NCI-H2107 treated with DMSO at 0.1 percent for 48 hours (cell line): ENCODE data around the gene ZNF76.
"Not testable (repeated sequence)": the region's sequence is repeated elsewhere in the genome, so short reads cannot be mapped to it uniquely, and the experiment has no call there.

Experiments used
- DNase-seq: peaks from one replicate; lab custom pipeline; 2025; ENCODE audit not compliant: unreplicated experiment; lab: John Stamatoyannopoulos, UW

Gene ZNF76

DNA sequence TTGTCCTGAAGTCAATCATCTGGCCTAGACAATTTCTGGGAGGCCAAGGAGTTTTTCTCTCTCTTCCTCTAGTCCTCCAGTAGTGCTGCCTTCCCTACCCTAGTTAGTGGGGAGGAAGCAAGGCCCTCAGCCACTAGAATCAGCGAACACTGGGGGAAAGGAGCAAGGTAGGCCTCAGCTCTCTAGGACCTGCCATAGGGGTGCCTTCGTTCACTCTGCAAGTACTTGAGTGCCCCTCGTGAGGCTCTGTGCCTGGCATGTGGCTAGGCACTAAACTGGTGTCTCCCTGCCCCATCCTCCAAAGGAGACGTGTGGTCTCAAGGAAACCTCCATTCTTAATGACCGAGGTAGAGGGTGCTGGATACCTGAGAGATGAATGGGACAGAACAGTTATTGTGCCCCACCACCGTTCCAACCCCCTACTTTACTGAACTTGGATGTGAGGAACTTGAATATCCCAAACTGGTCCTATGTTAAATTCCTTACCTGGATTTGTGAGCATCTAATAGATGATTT is 39.1 kb downstream of the ZNF76 start:
- no peak for DNase-seq

DNA sequence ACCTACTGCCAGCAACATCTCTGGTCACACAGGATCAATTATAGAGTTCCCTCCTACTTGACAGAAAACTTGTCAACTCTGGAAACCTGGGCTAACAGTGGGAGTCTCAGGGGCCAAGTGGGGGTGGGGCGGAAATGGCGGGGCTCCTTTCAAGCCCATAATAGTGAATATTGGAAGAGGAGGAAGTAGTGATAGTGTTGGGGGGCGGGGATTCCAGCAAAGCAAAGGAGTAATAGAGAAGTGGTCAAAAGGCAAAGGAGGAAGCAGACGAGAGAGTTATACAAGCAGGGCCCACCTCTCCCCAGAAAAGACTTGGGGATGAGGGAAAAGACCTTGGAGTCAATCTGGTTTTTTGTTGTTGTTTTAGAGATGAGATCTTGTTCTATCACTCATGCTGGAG is 40.1 kb downstream of the ZNF76 start:
- DNase-seq: no peak

DNA sequence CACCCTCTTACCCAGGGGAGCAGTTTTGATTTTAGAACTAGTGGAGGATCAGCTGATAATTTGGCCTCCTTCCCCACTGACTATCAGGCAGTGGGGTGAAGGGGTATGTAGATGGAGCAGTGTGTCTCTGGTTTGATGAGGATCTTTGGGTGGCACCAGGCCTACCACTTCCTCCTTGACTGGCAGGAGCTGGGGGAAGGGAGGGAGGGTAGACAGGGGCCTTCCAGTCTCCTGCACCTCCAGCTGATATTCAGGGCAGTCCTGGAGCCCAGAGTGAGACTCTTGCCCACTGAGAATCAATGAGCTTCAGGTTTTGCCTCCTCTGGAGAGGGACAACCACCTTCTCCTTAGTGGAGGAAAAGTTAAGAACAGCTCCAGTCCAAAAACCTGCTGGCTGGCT is 41.3 kb downstream of the ZNF76 start:
- no peak for DNase-seq

DNA sequence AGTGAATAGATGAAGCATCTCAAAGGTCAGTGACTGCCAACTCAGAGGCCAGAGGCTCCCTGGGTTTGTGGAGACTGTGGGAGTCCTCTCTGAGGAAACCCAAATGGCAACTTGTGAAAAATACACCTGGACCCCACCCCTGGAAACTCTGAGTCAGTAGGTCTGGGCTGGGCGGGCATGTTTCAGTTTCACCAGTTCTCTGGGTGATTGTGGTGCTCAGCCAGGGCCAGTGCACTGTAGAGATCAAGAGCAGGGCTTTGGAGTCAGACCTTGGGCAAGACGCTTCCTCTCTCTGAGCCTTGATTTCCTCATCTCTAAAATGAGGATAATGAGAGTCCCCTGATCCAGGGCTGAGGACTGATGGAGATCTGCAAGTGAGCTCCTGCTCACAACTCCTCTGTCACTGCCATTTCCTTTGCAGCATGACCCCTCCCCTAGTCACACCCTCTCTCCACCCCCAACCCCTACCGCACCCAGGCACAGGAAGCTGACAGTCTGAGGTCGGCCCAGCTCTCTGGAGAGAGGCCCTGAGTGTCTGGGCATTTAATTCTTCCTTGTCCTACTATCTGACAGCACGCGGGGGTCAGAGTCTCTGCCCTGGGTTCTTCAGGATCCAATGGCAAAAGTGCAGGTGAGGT is 43.2 kb downstream of the ZNF76 start:
- DNase-seq: no peak

DNA sequence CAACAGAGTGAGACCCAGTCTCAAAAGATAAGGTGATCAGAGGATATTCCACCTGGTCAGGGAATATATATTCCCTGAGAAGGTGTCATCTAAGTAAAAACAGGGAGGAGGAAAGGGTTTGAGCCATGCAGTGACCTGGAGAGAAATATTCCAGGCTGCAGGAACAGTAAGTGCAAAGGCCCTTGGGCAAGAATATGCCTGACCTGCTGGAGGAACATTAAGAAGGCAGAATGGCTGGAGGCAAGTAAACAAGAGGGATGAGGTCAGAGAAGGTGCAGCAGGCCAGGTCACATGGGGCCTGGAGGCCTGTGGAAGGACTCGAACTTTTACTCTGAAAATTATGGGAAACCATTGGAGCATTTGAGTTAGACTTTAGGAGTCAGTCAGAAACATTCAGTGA is 44.8 kb downstream of the ZNF76 start:
- no peak for DNase-seq

DNA sequence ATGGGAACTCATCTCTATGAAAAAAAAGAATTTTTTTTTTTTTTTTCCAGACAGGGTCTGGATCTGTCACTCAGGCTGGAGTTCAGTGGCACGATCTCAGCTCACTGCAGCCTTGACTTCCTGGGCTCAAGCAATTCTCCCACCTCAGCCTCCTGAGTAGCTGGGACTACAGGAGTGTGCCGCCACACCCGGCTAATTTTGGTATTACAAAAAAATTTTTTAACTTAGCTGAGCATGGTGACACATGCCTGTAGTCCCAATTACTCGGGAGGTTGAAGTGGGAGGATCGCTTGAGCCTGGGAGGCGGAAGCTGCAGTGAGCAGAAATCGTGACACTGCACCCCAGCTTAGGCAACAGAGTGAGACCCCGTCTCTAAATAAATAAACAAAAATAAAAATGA is 45.6 kb downstream of the ZNF76 start:
- no peak for DNase-seq

DNA sequence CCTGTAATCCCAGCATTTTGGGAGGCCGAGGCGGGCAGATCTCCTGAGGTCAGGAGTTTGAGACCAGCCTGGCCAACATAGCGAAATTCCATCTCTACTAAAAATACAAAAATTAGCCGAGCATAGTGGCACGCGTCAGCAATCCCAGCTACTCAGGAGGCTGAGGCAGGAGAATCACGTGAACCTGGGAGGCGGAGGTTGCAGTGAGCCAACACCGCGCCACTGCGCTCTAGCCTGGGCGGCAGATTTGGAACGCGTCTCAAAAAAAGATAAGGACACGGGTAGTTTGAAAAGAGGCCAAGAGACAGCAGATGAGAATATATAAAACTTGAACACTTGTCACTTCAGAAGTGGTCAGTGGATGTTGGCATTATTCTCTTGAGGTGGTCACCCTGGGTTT is 47.6 kb downstream of the ZNF76 start:
- DNase-seq: not testable (repeated sequence)

DNA sequence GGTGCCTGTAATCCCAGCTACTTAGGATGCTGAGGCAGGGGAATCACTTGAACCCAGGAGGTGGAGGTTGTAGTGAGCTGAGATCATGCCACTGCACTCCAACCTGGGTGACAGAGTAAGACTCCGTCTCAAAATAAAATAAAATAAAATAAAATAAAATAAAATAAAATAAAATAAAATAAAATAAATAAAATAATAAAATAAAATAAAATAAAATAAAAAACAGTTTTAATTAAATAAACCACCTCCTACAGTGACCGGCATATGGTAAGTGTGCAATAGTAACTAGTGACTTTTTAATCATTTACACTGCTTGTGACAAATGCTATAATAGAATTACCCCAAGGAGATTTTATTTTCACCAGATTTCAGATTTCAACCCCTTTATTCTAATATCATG is 49.0 kb downstream of the ZNF76 start:
- not testable (repeated sequence) for DNase-seq

DNA sequence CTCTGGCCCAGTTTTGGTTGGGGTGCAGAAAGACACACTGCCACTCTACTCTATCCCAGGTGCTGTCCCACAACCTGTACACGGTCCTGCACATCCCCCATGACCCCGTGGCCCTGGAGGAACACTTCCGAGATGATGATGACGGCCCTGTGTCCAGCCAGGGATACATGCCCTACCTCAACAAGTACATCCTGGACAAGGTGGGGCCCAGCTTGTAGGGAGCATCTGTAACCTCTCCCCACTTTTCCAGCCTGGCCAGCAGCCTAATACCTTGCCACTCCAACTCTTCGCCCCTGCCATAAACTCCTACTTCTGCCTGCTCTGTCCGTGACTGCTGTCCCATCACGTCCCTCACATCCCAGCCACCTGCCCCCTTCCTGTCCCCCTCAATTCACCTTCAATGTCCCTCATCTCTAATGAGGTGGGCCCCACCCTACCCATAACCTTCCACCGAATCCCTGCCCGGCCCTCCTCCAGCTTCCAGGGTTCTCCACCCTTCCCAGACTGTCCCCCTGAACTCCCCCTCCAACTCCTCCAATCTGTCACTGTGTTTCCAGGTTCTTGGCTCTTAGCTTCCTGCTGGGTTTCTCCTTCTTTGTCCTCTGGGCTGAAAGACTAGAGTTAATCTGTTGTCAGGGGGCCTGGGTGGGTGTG is 50.2 kb downstream of the ZNF76 start:
- DNase-seq: no peak

DNA sequence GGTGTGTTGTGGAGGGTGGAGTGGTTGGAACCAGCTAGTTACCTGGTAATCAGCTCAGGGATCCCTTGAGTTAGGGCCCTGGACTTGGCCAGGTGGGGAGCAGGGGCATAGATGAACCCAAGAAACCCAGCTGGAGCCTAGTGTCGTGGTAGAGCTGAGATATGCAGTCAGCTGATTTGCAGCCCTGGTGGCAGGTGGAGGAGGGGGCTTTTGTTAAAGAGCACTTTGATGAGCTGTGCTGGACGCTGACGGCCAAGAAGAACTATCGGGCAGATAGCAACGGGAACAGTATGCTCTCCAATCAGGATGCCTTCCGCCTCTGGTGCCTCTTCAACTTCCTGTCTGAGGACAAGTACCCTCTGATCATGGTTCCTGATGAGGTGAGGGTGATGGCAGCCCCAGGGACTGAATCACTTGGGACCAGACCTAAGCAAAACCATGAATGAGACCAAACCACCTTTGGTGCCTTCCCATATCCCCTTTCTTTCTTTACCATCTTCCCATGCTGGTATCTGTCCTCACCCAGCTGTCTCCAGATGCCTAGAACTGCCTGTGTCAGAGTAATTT is 50.8 kb downstream of the ZNF76 start:
- no peak for DNase-seq

DNA sequence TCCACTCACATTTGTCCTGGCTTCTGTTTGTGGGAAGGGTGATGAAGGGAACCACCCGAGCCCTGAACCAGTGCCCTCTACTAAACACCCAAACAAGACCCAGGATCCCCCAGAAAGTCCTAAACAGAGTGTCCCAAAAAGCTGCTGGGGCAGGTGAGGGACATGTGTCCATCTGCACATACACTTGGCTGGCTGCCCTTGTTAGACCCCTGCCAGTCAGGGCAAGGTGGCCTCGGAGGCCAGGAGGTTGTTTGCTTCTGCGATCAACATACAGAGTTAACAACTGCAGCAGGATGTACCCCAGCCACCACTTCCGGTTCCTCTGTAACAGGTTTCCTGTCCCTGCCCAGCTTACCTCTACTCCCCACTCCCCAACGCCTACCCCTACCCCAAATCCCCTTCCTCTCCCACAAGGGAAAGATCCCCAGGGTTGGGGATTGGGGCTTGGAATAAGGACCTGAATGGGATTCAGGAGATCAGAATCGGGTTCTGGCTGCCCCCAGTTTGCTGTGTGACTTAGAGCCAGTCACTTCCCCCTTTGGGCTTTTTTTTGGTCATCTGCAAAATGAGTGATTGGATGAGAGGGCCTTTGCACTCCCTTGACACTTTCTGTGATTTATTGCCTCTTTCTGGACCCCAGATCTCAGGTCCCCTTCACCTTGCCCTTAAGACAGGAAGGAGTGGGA is 52.0 kb downstream of the ZNF76 start:
- DNase-seq: no peak

DNA sequence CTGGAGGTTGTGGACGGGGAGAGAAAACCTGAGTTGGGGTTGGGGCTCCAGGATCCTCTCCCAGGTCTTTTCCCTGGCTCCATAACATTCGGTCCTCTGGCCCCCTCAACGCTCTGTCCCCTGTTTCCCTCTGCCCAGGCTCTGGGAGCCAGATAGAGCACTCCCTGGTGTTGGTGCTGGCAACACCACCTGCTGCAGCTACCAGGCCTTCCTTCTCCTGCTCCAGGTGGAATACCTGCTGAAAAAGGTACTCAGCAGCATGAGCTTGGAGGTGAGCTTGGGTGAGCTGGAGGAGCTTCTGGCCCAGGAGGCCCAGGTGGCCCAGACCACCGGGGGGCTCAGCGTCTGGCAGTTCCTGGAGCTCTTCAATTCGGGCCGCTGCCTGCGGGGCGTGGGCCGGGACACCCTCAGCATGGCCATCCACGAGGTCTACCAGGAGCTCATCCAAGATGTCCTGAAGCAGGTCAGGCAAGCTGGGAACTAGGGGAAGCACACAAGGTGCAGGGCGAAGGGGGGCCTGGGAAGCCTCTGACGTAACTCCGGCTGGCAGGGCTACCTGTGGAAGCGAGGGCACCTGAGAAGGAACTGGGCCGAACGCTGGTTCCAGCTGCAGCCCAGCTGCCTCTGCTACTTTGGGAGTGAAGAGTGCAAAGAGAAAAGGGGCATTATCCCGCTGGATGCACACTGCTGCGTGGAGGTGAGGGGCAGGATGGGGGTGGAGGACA is 52.7 kb downstream of the ZNF76 start:
- no peak for DNase-seq

DNA sequence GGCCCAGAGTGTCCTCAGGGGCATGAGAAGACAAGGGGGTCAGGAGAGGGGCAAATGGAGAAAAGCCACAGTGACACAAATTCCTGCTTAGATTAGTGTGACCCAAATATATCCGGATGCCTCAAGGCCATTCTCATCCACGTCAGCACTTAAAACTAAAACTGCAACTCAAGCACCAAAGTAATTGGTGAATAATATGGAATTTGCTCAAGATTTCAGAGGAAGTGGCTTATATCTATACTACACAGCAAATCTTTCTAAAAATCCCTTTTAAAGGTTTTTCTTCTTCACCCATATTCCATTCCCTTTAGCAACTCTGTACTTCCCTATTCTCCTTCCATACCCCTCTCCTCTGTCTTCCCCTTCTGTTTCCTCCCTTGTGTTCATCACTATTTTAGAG is 53.3 kb downstream of the ZNF76 start:
- DNase-seq: no peak

DNA sequence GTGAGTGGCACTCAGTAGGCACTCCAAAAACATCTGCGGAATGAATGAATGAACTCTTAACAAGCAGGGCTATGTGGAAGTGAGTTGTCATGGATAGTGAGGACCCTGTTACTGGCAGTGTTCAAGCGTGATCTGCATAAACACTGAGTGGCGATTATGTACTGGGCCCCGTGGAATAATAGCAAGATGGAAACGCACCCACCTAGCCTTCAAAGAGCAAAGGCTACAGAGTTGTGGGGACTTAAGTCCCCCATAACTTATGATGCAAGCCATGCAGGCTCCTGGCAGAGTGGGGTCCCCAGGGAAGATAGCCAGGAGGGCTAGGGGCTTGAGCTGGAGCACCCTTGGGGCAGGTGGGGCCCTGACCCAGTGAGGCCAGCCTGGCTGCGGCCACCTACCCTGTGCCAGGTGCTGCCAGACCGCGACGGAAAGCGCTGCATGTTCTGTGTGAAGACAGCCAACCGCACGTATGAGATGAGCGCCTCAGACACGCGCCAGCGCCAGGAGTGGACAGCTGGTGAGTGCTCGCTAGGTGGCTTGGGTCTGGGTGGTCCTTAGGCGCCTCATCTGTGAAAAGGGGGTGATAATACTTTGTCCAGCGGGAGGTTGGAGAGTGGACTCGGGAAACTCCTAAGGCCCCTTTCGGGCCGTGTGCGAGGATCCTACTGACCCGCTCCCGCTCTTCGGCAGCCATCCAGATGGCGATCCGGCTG is 58.1 kb downstream of the ZNF76 start:
- DNase-seq: no peak

DNA sequence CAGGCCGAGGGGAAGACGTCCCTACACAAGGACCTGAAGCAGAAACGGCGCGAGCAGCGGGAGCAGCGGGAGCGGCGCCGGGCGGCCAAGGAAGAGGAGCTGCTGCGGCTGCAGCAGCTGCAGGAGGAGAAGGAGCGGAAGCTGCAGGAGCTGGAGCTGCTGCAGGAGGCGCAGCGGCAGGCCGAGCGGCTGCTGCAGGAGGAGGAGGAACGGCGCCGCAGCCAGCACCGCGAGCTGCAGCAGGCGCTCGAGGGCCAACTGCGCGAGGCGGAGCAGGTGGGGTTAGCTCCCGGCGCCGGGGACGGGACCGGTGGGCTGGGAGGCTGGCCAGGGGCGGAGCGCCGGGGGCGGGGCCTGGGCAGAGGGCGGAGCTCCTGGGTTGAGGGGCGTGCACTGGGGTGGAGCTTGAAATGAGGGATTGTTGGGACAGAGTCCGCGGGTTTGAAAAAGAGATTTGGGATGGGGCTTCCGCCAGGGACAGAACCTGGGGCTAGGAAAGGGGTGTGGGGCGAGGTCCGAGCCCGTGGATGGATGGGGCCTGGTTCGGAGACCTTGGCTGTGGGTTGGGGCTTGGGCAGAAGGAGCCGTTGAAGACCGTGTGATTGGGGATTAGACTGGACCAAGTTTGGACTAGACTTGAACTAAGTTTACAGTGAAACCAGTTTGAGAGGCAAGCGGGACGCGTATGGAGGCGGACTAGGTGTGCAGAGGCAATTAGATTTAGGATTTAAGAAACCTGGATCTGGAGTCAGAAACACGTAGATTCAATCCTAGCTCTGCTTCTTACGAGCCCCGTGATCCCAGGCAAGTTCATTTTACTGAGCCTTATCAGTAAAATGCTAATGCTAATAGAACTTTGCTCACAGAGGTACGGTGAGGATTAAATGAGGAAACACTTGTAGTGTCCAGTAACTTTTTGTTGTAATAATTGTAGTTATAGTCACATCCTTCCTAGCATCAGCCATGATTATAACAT is 58.9 kb downstream of the ZNF76 start:
- peak; percentile 42 for DNase-seq

DNA sequence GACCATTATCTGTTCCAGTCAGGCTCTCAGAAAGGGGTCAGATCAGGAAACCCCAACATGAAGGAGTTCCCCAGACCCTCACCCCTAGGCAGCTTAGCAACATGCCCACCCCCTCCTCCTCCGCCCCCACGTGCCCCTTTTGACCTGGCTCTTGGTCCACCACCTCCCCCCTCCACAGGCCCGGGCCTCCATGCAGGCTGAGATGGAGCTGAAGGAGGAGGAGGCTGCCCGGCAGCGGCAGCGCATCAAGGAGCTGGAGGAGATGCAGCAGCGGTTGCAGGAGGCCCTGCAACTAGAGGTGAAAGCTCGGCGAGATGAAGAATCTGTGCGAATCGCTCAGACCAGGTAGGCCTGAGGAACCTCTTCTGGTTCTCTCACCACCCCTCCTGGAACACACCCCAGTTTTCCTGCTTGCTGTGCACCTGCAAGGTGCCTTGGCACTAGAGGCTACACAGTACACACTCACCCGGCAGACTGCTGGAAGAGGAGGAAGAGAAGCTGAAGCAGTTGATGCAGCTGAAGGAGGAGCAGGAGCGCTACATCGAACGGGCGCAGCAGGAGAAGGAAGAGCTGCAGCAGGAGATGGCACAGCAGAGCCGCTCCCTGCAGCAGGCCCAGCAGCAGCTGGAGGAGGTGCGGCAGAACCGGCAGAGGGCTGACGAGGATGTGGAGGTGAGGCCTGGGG is 60.0 kb downstream of the ZNF76 start:
- DNase-seq: no peak

DNA sequence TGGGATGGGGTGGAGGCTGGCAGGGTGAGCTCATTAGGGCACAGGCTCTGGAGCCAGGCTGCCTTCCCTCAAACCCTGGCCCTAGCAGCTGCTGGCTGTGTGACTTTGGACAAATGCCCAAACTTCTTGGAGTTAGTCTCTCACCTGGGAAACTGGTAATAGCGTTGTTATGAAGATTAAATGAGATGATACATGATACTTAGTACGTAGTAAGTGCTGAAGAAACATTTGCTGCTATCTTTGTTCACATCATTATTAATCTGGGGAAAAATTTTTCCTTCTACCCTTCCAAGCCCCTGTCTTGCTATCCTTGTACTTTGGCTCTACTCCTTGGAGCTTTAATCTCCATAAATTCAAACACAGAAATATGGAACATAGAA is 60.5 kb downstream of the ZNF76 start:
- no peak for DNase-seq

DNA sequence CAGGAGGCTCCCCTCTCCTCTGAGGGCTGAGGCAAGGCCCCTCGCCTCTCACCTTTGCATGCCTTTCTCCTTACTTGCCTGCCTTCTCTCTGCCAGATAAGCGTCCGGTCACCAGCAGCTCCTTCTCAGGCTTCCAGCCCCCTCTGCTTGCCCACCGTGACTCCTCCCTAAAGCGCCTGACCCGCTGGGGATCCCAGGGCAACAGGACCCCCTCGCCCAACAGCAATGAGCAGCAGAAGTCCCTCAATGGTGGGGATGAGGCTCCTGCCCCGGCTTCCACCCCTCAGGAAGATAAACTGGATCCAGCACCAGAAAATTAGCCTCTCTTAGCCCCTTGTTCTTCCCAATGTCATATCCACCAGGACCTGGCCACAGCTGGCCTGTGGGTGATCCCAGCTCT is 61.6 kb downstream of the ZNF76 start:
- no peak for DNase-seq
